ENCODE data around the gene TMEM135. TPM values are rescaled to one million over a fixed set of nuclear protein-coding genes. Genes with fewer than 3 reads are reported as not detected.
A peak's percentile ranks its signal among the peaks of the same experiment; 100 is the strongest.

Gene TMEM135
- total RNA-seq, 4 donors from 2014 or later, result 13.1 to 123 (median 19.1) TPM

- Histone ChIP-seq H3K27ac (no peak overlapping the region), H3K4me1 (peaks cover 0 to 7% (median 0%) of the 10 kb centered on the region in 4 donors), H3K27me3 (no peaks in the 10 kb centered on the region), H3K9me3 (no peaks in the 10 kb centered on the region), H3K4me3 (no peak overlapping the region), H3K36me3 (no peaks in the 10 kb centered on the region)
- TF ChIP-seq POLR2A (IDR thresholded peaks at IDR 0.05) (no peak), EP300 (IDR thresholded peaks at IDR 0.05; ENCODE audit: low read depth) (no peak), POLR2AphosphoS5 (IDR thresholded peaks at IDR 0.05) (no peak), CTCF (IDR thresholded peaks at IDR 0.05) (no peak)
- WGBS, 2 donors (ENCODE audit: low coverage in 1 of 2), result 40% methylated on average over 6 of the region's 6 CpGs; no CpG with 5 or more reads in 1 of the 2 donors
- intact Hi-C loops (cut with DNase I; ENCODE audit: low total_unique reads), result no loop called here
- peak; percentile 45 for DNase-seq
- in situ Hi-C loops (cut with MboI; ENCODE audit: low pct_ligation_motif_present in 1 of 4, low pct_unique_long_range_greater_than_20kb in 1 of 4, low sequenced_read_pairs in 3 of 4), result loop anchor here in 2 of 4 donors (10.0 to 25.0 kb wide), 2 partner anchors 65 to 1203 kb away; no protein-coding TSS in a partner anchor
Measured at GRCh38 chr11:87359401-87359800, 321.7 kb downstream of the TMEM135 start.

- H3K9me3 ChIP-seq, result no peaks in the 10 kb centered on the region
- DNase-seq, result no peak
- in situ Hi-C loops (cut with MboI; ENCODE audit: low pct_ligation_motif_present in 1 of 4, low pct_unique_long_range_greater_than_20kb in 1 of 4, low sequenced_read_pairs in 3 of 4) (loop anchor here in 1 of 4 donors (25.0 kb wide), 1 partner anchor 1200 kb away; no protein-coding TSS in a partner anchor), intact Hi-C loops (cut with DNase I; ENCODE audit: low total_unique reads) (no loop called here)
- H3K36me3 ChIP-seq, result no peaks in the 10 kb centered on the region
- 97% methylated on average over 5 of the region's 5 CpGs; no CpG with 5 or more reads in 1 of the 2 donors for WGBS, 2 donors (ENCODE audit: low coverage in 1 of 2)
- no peak overlapping the region for H3K27ac ChIP-seq
- TF ChIP-seq POLR2A (IDR thresholded peaks at IDR 0.05) (no peak), EP300 (IDR thresholded peaks at IDR 0.05; ENCODE audit: low read depth) (no peak), CTCF (IDR thresholded peaks at IDR 0.05) (no peak), POLR2AphosphoS5 (IDR thresholded peaks at IDR 0.05) (no peak)
- no peaks in the 10 kb centered on the region for H3K27me3 ChIP-seq
- no peak overlapping the region for H3K4me3 ChIP-seq
- no peaks in the 10 kb centered on the region for H3K4me1 ChIP-seq
Measured at GRCh38 chr11:87361891-87362290, 324.2 kb downstream of the TMEM135 start.

GRCh38 chr11:87366346-87366745 lies 328.6 kb downstream of the TMEM135 start:
- no peak for DNase-seq
- no peak overlapping the region for H3K27ac ChIP-seq
- intact Hi-C loops (cut with DNase I; ENCODE audit: low total_unique reads), result no loop called here

GRCh38 chr11:87366763-87367405 lies 329.1 kb downstream of the TMEM135 start:
- Histone ChIP-seq H3K27me3 (no peaks in the 10 kb centered on the region), H3K36me3 (no peaks in the 10 kb centered on the region), H3K9me3 (no peaks in the 10 kb centered on the region), H3K4me3 (no peak overlapping the region), H3K4me1 (no peaks in the 10 kb centered on the region), H3K27ac (no peak overlapping the region)
- no peak for TF ChIP-seq POLR2A (IDR thresholded peaks at IDR 0.05)
- TF ChIP-seq CTCF (IDR thresholded peaks at IDR 0.05), result no peak
- TF ChIP-seq EP300 (IDR thresholded peaks at IDR 0.05; ENCODE audit: low read depth), result no peak
- TF ChIP-seq POLR2AphosphoS5 (IDR thresholded peaks at IDR 0.05), result no peak
- in situ Hi-C loops (cut with MboI; ENCODE audit: low pct_ligation_motif_present in 1 of 4, low pct_unique_long_range_greater_than_20kb in 1 of 4, low sequenced_read_pairs in 3 of 4), result loop anchor here in 1 of 4 donors (25.0 kb wide), 1 partner anchor 1195 kb away; no protein-coding TSS in a partner anchor
- no peak for DNase-seq
- intact Hi-C loops (cut with DNase I; ENCODE audit: low total_unique reads), result no loop called here
- 84 to 85% methylated on average over 2 of the region's 2 CpGs for WGBS, 2 donors (ENCODE audit: low coverage in 1 of 2)

More at GRCh38 chr11:87366346-87366745, 328.6 kb downstream of the TMEM135 start:
- Histone ChIP-seq H3K9me3 (no peaks in the 10 kb centered on the region), H3K4me1 (no peaks in the 10 kb centered on the region), H3K36me3 (no peaks in the 10 kb centered on the region), H3K27me3 (no peaks in the 10 kb centered on the region), H3K4me3 (no peak overlapping the region)
- no peak for TF ChIP-seq EP300 (IDR thresholded peaks at IDR 0.05; ENCODE audit: low read depth)
- no peak for TF ChIP-seq POLR2AphosphoS5 (IDR thresholded peaks at IDR 0.05)
- no peak for TF ChIP-seq POLR2A (IDR thresholded peaks at IDR 0.05)
- TF ChIP-seq CTCF (IDR thresholded peaks at IDR 0.05), result no peak
- in situ Hi-C loops (cut with MboI; ENCODE audit: low pct_ligation_motif_present in 1 of 4, low pct_unique_long_range_greater_than_20kb in 1 of 4, low sequenced_read_pairs in 3 of 4), result loop anchor here in 1 of 4 donors (25.0 kb wide), 1 partner anchor 1196 kb away; no protein-coding TSS in a partner anchor

Measured in transverse colon (tissue), 4 donors.